ENCODE data around the gene RELA.

DNA sequence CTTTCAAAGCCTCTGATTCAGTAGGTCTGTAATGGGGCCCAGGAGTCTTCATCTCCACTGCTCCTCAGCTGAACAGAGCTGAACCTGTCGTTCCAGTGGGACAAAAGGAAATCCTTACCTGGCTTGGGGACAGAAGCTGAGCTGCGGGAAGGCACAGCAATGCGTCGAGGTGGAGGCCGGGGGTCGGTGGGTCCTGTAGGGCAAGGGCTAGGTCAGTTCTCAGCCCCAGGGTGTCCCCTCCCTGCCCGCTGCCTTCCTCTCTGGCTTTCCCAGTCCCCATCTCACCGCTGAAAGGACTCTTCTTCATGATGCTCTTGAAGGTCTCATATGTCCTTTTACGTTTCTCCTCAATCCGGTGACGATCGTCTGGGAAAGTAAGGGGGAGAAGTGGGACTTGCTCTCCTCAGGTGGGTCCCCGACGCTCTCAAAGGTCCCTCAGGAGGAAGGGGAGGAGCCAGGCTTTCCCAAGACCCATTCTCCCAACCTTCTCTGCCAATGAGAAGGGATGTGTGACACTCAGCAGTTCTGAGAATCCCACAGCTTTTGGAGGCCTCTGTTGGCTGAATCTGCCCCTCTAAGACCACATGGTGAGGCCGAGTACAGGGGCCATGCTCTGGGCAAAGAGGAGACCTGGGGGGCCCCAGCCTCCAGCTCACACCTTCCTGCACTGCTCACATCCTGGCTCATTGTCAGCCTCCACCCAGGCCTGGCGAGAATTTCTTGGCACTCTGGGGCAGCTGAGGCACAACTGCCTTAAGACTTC lies 7.0 kb downstream of the RELA start:
- TF ChIP-seq, protein P1, sequence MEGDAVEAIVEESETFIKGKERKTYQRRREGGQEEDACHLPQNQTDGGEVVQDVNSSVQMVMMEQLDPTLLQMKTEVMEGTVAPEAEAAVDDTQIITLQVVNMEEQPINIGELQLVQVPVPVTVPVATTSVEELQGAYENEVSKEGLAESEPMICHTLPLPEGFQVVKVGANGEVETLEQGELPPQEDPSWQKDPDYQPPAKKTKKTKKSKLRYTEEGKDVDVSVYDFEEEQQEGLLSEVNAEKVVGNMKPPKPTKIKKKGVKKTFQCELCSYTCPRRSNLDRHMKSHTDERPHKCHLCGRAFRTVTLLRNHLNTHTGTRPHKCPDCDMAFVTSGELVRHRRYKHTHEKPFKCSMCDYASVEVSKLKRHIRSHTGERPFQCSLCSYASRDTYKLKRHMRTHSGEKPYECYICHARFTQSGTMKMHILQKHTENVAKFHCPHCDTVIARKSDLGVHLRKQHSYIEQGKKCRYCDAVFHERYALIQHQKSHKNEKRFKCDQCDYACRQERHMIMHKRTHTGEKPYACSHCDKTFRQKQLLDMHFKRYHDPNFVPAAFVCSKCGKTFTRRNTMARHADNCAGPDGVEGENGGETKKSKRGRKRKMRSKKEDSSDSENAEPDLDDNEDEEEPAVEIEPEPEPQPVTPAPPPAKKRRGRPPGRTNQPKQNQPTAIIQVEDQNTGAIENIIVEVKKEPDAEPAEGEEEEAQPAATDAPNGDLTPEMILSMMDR (IDR thresholded peaks at IDR 0.05 in 2 of 3, conservative IDR thresholded peaks at IDR 0.05 in 1 of 3; ENCODE audit: control insufficient read depth in 2 of 3, extremely low read depth in 1 of 3, insufficient read depth in 1 of 3, low read depth in 3 of 3, low read length in 3 of 3), result no peak
- TF ChIP-seq NRF1 (conservative IDR thresholded peaks at IDR 0.05; ENCODE audit: low read depth, low read length), result no peak
- TF ChIP-seq EZH2 (IDR thresholded peaks at IDR 0.05; ENCODE audit: borderline replicate concordance, control insufficient read depth, low read depth, low read length), result no peak
- TF ChIP-seq EP300 (IDR thresholded peaks at IDR 0.05; ENCODE audit: borderline replicate concordance in 1 of 2, control insufficient read depth in 1 of 2, low read depth in 2 of 2, low read length in 2 of 2), result no peak
- TF ChIP-seq, protein P2, sequence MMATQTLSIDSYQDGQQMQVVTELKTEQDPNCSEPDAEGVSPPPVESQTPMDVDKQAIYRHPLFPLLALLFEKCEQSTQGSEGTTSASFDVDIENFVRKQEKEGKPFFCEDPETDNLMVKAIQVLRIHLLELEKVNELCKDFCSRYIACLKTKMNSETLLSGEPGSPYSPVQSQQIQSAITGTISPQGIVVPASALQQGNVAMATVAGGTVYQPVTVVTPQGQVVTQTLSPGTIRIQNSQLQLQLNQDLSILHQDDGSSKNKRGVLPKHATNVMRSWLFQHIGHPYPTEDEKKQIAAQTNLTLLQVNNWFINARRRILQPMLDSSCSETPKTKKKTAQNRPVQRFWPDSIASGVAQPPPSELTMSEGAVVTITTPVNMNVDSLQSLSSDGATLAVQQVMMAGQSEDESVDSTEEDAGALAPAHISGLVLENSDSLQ (IDR thresholded peaks at IDR 0.05), result no peak
- no peak for TF ChIP-seq TCF12 (IDR thresholded peaks at IDR 0.05; ENCODE audit: low read depth, low read length)
- TF ChIP-seq, protein P3, sequence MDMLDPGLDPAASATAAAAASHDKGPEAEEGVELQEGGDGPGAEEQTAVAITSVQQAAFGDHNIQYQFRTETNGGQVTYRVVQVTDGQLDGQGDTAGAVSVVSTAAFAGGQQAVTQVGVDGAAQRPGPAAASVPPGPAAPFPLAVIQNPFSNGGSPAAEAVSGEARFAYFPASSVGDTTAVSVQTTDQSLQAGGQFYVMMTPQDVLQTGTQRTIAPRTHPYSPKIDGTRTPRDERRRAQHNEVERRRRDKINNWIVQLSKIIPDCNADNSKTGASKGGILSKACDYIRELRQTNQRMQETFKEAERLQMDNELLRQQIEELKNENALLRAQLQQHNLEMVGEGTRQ (IDR thresholded peaks at IDR 0.05; ENCODE audit: borderline replicate concordance, low read depth, low read length), result no peak
- no peak for TF ChIP-seq CEBPB (IDR thresholded peaks at IDR 0.05; ENCODE audit: borderline replicate concordance in 1 of 2, low read depth in 2 of 2, low read length in 2 of 2)
- TF ChIP-seq FOXM1 (IDR thresholded peaks at IDR 0.05; ENCODE audit: low read depth, low read length), result no peak
- no peak for TF ChIP-seq SPI1 (IDR thresholded peaks at IDR 0.05; ENCODE audit: borderline replicate concordance, insufficient read depth, low read depth, low read length)
